Measurements from ENCODE around the gene DDRGK1.

Gene DDRGK1

GRCh38 chr20:3204124-3204794 is at the start of gene DDRGK1:
TSS of gene DDRGK1 (minus strand) at chr20:3204682. CDS start at chr20:3204627, 55 bp downstream.
- H3K27ac ChIP-seq (ENCODE audit: low read depth in 2 of 2, low read length in 2 of 2), result peak within 1 kb of the TSS; percentile 91 to 92
- peak within 1 kb of the TSS; percentile 87 to 92 for H3K9ac ChIP-seq (ENCODE audit: low read depth in 1 of 2, low read length in 2 of 2)
- H3K9me3 ChIP-seq (ENCODE audit: control insufficient read depth in 2 of 2, low read length in 2 of 2), result no peaks in the 10 kb centered on the region
- peaks cover 11 to 19% of the 10 kb centered on the region in 2 donors for H3K36me3 ChIP-seq (ENCODE audit: control insufficient read depth in 2 of 2, insufficient read depth in 2 of 2, low read length in 2 of 2)
- H3K4me1 ChIP-seq (ENCODE audit: control insufficient read depth in 2 of 2, insufficient read depth in 2 of 2, low read length in 2 of 2), result peaks cover 14 to 17% of the 10 kb centered on the region in 2 donors
- H3K4me3 ChIP-seq (ENCODE audit: low read length in 2 of 2), result peak within 1 kb of the TSS; percentile 93 to 98
- no peaks in the 10 kb centered on the region for H3K27me3 ChIP-seq (ENCODE audit: control insufficient read depth in 2 of 2, insufficient read depth in 2 of 2, low read length in 2 of 2)

GRCh38 chr20:3251806-3252205 is 47.3 kb upstream of the DDRGK1 start:
- Histone ChIP-seq H3K9me3 (ENCODE audit: control insufficient read depth in 2 of 2, low read length in 2 of 2) (no peaks in the 10 kb centered on the region), H3K36me3 (ENCODE audit: control insufficient read depth in 2 of 2, insufficient read depth in 2 of 2, low read length in 2 of 2) (peaks cover 0 to 8% of the 10 kb centered on the region in 2 donors), H3K4me3 (ENCODE audit: low read length in 2 of 2) (no peak overlapping the region), H3K9ac (ENCODE audit: low read depth in 1 of 2, low read length in 2 of 2) (no peak overlapping the region), H3K27ac (ENCODE audit: low read depth in 2 of 2, low read length in 2 of 2) (no peak overlapping the region), H3K27me3 (ENCODE audit: control insufficient read depth in 2 of 2, insufficient read depth in 2 of 2, low read length in 2 of 2) (peaks cover 16 to 21% of the 10 kb centered on the region in 2 donors), H3K4me1 (ENCODE audit: control insufficient read depth in 2 of 2, insufficient read depth in 2 of 2, low read length in 2 of 2) (peaks cover 0 to 3% of the 10 kb centered on the region in 2 donors)

GRCh38 chr20:3250091-3250504 is 45.6 kb upstream of the DDRGK1 start:
- Histone ChIP-seq H3K9ac (ENCODE audit: low read depth in 1 of 2, low read length in 2 of 2) (no peak overlapping the region), H3K36me3 (ENCODE audit: control insufficient read depth in 2 of 2, insufficient read depth in 2 of 2, low read length in 2 of 2) (peaks cover 0 to 2% of the 10 kb centered on the region in 2 donors), H3K4me3 (ENCODE audit: low read length in 2 of 2) (no peak overlapping the region), H3K4me1 (ENCODE audit: control insufficient read depth in 2 of 2, insufficient read depth in 2 of 2, low read length in 2 of 2) (peaks cover 0 to 3% of the 10 kb centered on the region in 2 donors), H3K27ac (ENCODE audit: low read depth in 2 of 2, low read length in 2 of 2) (no peak overlapping the region), H3K27me3 (ENCODE audit: control insufficient read depth in 2 of 2, insufficient read depth in 2 of 2, low read length in 2 of 2) (peaks cover 16 to 21% of the 10 kb centered on the region in 2 donors), H3K9me3 (ENCODE audit: control insufficient read depth in 2 of 2, low read length in 2 of 2) (no peaks in the 10 kb centered on the region)

DNA sequence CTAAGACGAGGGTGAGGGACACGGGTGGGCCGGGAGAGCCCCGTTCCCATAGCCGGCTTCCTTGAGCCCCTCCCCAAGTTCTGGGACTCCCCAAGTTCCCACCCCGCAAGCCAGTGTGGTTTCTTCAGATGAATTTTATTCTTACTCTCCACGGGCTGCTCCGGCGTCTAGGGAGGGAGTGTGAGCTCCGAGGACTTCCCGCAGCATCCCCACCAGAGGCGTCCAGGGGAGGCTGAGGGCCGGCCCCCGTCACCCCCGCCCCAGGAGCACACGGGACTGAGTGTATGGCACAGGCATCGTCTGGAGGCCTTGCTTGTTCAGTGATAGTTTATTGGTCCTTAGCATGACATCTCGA is 44.5 kb upstream of the DDRGK1 start:
- Histone ChIP-seq H3K4me3 (ENCODE audit: low read length in 2 of 2) (no peak overlapping the region), H3K27me3 (ENCODE audit: control insufficient read depth in 2 of 2, insufficient read depth in 2 of 2, low read length in 2 of 2) (peaks cover 16 to 21% of the 10 kb centered on the region in 2 donors), H3K27ac (ENCODE audit: low read depth in 2 of 2, low read length in 2 of 2) (no peak overlapping the region)

DNA sequence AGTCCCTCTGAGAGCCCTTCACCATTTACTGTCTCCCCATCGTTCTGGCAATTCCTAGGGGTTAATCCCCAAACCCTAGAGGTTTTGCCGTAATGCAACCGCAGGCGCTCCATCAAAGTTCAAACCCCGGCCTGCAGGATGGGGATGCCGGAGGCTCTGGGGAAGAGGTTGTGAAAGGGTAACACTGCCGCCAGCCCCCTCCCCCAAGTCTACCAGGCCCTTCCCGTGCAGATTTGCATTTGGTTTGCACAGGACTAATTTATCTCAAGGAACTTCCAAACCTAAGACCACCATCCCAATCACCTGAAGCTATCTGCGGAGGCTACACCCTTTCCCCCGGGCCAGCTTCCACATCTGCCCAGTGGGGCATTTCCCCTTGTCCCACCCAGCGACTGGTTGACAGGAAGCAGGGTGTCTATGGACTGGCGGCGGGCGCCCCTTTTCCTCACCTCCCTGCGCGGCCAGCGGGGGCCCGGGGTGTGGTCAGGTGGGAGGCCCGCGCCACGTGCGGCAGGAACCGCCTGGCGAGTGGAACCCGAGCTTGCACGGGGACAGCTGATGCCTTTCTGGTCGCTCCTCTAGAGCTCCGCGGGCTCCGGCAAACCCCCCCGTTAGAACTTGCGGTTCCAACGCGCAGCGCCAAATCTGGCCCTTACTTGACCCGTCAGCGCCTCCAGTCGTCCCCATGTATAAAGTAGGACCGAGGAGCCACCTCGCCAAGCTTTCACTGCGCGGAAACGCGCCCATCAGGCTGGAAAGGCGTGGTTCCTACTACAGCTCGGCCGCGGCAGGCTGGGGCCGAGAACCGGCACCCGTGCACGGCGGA is 43.9 kb upstream of the DDRGK1 start:
- Histone ChIP-seq H3K4me1 (ENCODE audit: control insufficient read depth in 2 of 2, insufficient read depth in 2 of 2, low read length in 2 of 2) (peaks cover 0 to 3% of the 10 kb centered on the region in 2 donors), H3K27me3 (ENCODE audit: control insufficient read depth in 2 of 2, insufficient read depth in 2 of 2, low read length in 2 of 2) (peaks cover 16 to 21% of the 10 kb centered on the region in 2 donors), H3K36me3 (ENCODE audit: control insufficient read depth in 2 of 2, insufficient read depth in 2 of 2, low read length in 2 of 2) (no peaks in the 10 kb centered on the region), H3K4me3 (ENCODE audit: low read length in 2 of 2) (peak overlapping the region in 1 of 2 donors; percentile 31), H3K27ac (ENCODE audit: low read depth in 2 of 2, low read length in 2 of 2) (no peak overlapping the region), H3K9ac (ENCODE audit: low read depth in 1 of 2, low read length in 2 of 2) (no peak overlapping the region), H3K9me3 (ENCODE audit: control insufficient read depth in 2 of 2, low read length in 2 of 2) (no peaks in the 10 kb centered on the region)

More for the DNA sequence above, 44.5 kb upstream of the DDRGK1 start:
- Histone ChIP-seq H3K36me3 (ENCODE audit: control insufficient read depth in 2 of 2, insufficient read depth in 2 of 2, low read length in 2 of 2) (no peaks in the 10 kb centered on the region), H3K9me3 (ENCODE audit: control insufficient read depth in 2 of 2, low read length in 2 of 2) (no peaks in the 10 kb centered on the region), H3K4me1 (ENCODE audit: control insufficient read depth in 2 of 2, insufficient read depth in 2 of 2, low read length in 2 of 2) (peaks cover 0 to 3% of the 10 kb centered on the region in 2 donors), H3K9ac (ENCODE audit: low read depth in 1 of 2, low read length in 2 of 2) (no peak overlapping the region)

GRCh38 chr20:3247638-3248037 is 43.2 kb upstream of the DDRGK1 start:
- Histone ChIP-seq H3K9me3 (ENCODE audit: control insufficient read depth in 2 of 2, low read length in 2 of 2) (no peaks in the 10 kb centered on the region), H3K4me1 (ENCODE audit: control insufficient read depth in 2 of 2, insufficient read depth in 2 of 2, low read length in 2 of 2) (peaks cover 0 to 3% of the 10 kb centered on the region in 2 donors), H3K36me3 (ENCODE audit: control insufficient read depth in 2 of 2, insufficient read depth in 2 of 2, low read length in 2 of 2) (no peaks in the 10 kb centered on the region), H3K27me3 (ENCODE audit: control insufficient read depth in 2 of 2, insufficient read depth in 2 of 2, low read length in 2 of 2) (peaks cover 14 to 21% of the 10 kb centered on the region in 2 donors), H3K4me3 (ENCODE audit: low read length in 2 of 2) (no peak overlapping the region), H3K9ac (ENCODE audit: low read depth in 1 of 2, low read length in 2 of 2) (no peak overlapping the region), H3K27ac (ENCODE audit: low read depth in 2 of 2, low read length in 2 of 2) (no peak overlapping the region)

DNA sequence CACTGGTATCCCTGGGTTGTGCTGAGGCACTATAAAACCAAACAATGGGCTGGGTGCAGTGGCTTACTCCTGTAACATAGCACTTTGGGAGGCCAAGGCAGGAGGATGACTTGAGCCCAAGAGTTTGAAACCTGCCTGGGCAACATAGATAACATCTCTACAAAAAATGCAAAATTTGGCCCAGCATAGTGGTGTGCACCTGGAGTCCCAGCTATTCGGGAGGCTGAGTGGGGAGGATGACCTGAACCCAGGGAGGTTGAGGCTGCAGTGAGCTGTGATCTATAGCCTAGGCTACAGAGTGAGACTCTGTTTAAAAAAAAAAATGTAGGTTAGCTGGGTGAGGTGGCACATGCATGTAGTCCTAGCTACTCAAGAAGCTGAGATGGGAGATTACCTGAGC is 42.2 kb upstream of the DDRGK1 start:
- no peak overlapping the region for H3K4me3 ChIP-seq (ENCODE audit: low read length in 2 of 2)
- H3K9ac ChIP-seq (ENCODE audit: low read depth in 1 of 2, low read length in 2 of 2), result no peak overlapping the region
- no peak overlapping the region for H3K27ac ChIP-seq (ENCODE audit: low read depth in 2 of 2, low read length in 2 of 2)
- H3K27me3 ChIP-seq (ENCODE audit: control insufficient read depth in 2 of 2, insufficient read depth in 2 of 2, low read length in 2 of 2), result peaks cover 14 to 21% of the 10 kb centered on the region in 2 donors
- H3K36me3 ChIP-seq (ENCODE audit: control insufficient read depth in 2 of 2, insufficient read depth in 2 of 2, low read length in 2 of 2), result no peaks in the 10 kb centered on the region
- H3K4me1 ChIP-seq (ENCODE audit: control insufficient read depth in 2 of 2, insufficient read depth in 2 of 2, low read length in 2 of 2), result peaks cover 0 to 3% of the 10 kb centered on the region in 2 donors
- H3K9me3 ChIP-seq (ENCODE audit: control insufficient read depth in 2 of 2, low read length in 2 of 2), result no peaks in the 10 kb centered on the region

DNA sequence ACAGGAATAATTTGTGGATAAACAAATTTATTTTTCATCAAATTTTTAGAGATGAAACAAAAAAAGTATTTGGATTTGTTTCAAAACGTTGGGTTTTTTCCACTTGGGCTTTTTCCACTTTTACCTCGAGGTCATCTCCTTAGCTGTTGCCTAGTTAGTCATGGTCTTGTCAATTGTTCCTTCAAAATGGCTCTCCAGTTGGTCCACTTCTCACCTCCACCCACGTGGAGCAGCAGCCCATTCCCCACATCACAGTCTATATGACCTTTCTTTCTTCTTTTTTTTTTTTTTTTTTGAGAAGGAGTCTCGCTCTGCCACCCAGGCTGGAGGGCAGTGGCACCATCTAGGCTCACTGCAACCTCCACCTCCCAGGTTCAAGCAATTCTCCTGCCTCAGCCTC is 41.2 kb upstream of the DDRGK1 start:
- Histone ChIP-seq H3K27me3 (ENCODE audit: control insufficient read depth in 2 of 2, insufficient read depth in 2 of 2, low read length in 2 of 2) (peaks cover 16 to 27% of the 10 kb centered on the region in 2 donors), H3K4me3 (ENCODE audit: low read length in 2 of 2) (no peak overlapping the region), H3K9me3 (ENCODE audit: control insufficient read depth in 2 of 2, low read length in 2 of 2) (no peaks in the 10 kb centered on the region), H3K36me3 (ENCODE audit: control insufficient read depth in 2 of 2, insufficient read depth in 2 of 2, low read length in 2 of 2) (no peaks in the 10 kb centered on the region), H3K27ac (ENCODE audit: low read depth in 2 of 2, low read length in 2 of 2) (no peak overlapping the region), H3K4me1 (ENCODE audit: control insufficient read depth in 2 of 2, insufficient read depth in 2 of 2, low read length in 2 of 2) (peaks cover 0 to 3% of the 10 kb centered on the region in 2 donors), H3K9ac (ENCODE audit: low read depth in 1 of 2, low read length in 2 of 2) (no peak overlapping the region)

GRCh38 chr20:3245156-3245555 is 40.7 kb upstream of the DDRGK1 start:
- no peak overlapping the region for H3K4me3 ChIP-seq (ENCODE audit: low read length in 2 of 2)
- no peaks in the 10 kb centered on the region for H3K36me3 ChIP-seq (ENCODE audit: control insufficient read depth in 2 of 2, insufficient read depth in 2 of 2, low read length in 2 of 2)
- H3K27ac ChIP-seq (ENCODE audit: low read depth in 2 of 2, low read length in 2 of 2), result no peak overlapping the region
- no peaks in the 10 kb centered on the region for H3K9me3 ChIP-seq (ENCODE audit: control insufficient read depth in 2 of 2, low read length in 2 of 2)
- H3K27me3 ChIP-seq (ENCODE audit: control insufficient read depth in 2 of 2, insufficient read depth in 2 of 2, low read length in 2 of 2), result peaks cover 20 to 33% of the 10 kb centered on the region in 2 donors
- peaks cover 0 to 3% of the 10 kb centered on the region in 2 donors for H3K4me1 ChIP-seq (ENCODE audit: control insufficient read depth in 2 of 2, insufficient read depth in 2 of 2, low read length in 2 of 2)
- H3K9ac ChIP-seq (ENCODE audit: low read depth in 1 of 2, low read length in 2 of 2), result no peak overlapping the region

- H3K36me3 ChIP-seq (ENCODE audit: control insufficient read depth in 2 of 2, insufficient read depth in 2 of 2, low read length in 2 of 2), result no peaks in the 10 kb centered on the region
- peaks cover 21 to 34% of the 10 kb centered on the region in 2 donors for H3K27me3 ChIP-seq (ENCODE audit: control insufficient read depth in 2 of 2, insufficient read depth in 2 of 2, low read length in 2 of 2)
- no peak overlapping the region for H3K4me3 ChIP-seq (ENCODE audit: low read length in 2 of 2)
- peaks cover 5% of the 10 kb centered on the region in 2 donors for H3K4me1 ChIP-seq (ENCODE audit: control insufficient read depth in 2 of 2, insufficient read depth in 2 of 2, low read length in 2 of 2)
- no peaks in the 10 kb centered on the region for H3K9me3 ChIP-seq (ENCODE audit: control insufficient read depth in 2 of 2, low read length in 2 of 2)
- H3K27ac ChIP-seq (ENCODE audit: low read depth in 2 of 2, low read length in 2 of 2), result no peak overlapping the region
- no peak overlapping the region for H3K9ac ChIP-seq (ENCODE audit: low read depth in 1 of 2, low read length in 2 of 2)
These were observed 40.1 kb upstream of the DDRGK1 start for GRCh38 chr20:3244613-3245012.

Measured in mucosa of rectum (tissue), 2 donors.